Measurements from ENCODE around the gene PCK1.

The PCK1 gene

DNA sequence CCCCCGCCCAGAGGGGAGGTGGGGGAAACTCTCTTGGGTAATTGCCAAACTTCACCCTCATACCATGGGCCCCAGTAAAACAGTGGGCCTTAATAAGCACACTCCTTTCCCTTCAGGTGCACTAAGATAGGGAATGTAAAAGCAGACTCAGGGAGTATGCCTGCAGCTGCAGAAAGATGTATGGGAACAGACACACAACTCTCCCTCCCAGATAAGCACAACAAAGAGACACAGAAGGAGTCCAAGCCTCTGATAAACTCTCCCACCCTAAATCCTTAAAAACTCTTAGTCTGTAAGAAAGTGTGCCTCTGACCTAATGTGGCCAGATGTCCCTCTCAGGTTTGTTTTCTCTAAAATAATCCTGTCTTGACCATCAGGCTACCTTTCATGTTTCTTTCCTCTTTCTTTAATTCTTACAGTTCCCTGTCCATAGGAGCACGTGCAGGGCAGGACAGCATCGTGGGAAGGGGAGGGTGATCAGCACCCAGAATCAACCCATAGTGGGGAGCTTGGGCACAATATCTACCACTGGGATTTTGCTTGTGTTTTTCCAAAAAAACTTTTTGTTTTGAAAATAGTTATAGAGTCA lies 24.7 kb upstream of the PCK1 start:
- no peak overlapping the region for H3K27ac ChIP-seq (ENCODE audit: low read depth, low read length)
- H3F3A ChIP-seq (ENCODE audit: control insufficient read depth, insufficient read depth), result no peaks in the 10 kb centered on the region
- peaks cover 4% of the 10 kb centered on the region for H4K20me1 ChIP-seq (ENCODE audit: control insufficient read depth, insufficient read depth, low read depth, low read length)
- H3K79me2 ChIP-seq (ENCODE audit: control insufficient read depth, low read length), result no peaks in the 10 kb centered on the region
- H3K4me3 ChIP-seq (ENCODE audit: low read length), result no peak overlapping the region
- H3K4me1 ChIP-seq (ENCODE audit: control insufficient read depth, low read length), result no peaks in the 10 kb centered on the region
- no peaks in the 10 kb centered on the region for H3K36me3 ChIP-seq (ENCODE audit: control insufficient read depth, low read length)
- no peaks in the 10 kb centered on the region for H3K9me2 ChIP-seq (replicated peaks; ENCODE audit: control insufficient read depth, low read length)
- no peak for TF ChIP-seq EZH2phosphoT487 (IDR thresholded peaks at IDR 0.05; ENCODE audit: borderline replicate concordance, low read length)
- TF ChIP-seq, protein P1, sequence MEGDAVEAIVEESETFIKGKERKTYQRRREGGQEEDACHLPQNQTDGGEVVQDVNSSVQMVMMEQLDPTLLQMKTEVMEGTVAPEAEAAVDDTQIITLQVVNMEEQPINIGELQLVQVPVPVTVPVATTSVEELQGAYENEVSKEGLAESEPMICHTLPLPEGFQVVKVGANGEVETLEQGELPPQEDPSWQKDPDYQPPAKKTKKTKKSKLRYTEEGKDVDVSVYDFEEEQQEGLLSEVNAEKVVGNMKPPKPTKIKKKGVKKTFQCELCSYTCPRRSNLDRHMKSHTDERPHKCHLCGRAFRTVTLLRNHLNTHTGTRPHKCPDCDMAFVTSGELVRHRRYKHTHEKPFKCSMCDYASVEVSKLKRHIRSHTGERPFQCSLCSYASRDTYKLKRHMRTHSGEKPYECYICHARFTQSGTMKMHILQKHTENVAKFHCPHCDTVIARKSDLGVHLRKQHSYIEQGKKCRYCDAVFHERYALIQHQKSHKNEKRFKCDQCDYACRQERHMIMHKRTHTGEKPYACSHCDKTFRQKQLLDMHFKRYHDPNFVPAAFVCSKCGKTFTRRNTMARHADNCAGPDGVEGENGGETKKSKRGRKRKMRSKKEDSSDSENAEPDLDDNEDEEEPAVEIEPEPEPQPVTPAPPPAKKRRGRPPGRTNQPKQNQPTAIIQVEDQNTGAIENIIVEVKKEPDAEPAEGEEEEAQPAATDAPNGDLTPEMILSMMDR (IDR thresholded peaks at IDR 0.05; ENCODE audit: low read depth, low read length, poor library complexity, severe bottlenecking), result no peak
- no peak overlapping the region for H3K4me2 ChIP-seq (ENCODE audit: low read length)
- peaks cover 30% of the 10 kb centered on the region for H3K27me3 ChIP-seq (ENCODE audit: control insufficient read depth, low read length)
- H3K9me3 ChIP-seq (ENCODE audit: control insufficient read depth, insufficient read depth, low read length), result no peaks in the 10 kb centered on the region

DNA sequence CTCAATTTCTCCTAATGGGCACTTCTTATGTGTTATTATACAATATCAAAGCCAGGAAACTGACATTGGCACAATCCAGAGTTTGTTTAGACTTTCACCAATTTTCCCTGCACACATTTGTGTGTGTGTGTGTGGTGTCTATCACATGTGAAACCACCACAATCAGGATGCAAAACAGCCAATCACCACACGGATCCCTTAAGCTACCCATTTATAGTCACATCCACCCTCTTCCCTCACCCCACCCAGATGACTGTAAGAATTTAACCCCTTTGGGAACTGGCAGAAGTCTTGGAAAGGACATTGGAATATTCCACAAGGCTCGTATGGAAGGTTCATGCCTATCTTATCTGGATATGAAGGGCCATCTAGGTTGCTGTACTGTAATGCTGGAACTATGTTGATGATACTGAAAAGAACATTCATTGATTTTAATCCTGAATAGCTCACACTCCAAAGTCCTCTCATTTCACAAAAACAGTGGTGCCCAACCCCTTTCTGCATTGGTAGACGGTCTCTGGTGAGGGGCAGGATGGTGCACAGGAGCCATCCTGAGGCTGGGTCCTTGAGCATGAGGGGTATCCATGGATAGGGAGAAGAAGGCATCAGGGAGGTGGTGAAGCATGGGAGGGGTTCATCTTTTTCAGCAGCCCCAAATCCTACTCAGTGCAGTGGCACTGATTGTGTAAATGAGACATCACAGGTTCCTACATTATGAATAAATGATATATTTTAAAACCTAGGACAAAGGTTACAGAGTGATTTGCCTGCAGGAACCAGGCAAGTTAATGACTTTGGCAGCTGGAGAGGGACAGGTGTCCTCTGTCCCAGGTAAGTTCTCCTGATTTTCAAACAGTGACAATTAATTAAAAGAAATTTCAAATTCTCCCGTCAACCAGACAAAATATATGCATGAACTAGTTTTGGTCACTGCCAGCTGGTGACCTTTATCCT lies 23.9 kb upstream of the PCK1 start:
- H3K27ac ChIP-seq (ENCODE audit: low read depth, low read length), result no peak overlapping the region
- no peaks in the 10 kb centered on the region for H3K9me2 ChIP-seq (replicated peaks; ENCODE audit: control insufficient read depth, low read length)
- H4K20me1 ChIP-seq (ENCODE audit: control insufficient read depth, insufficient read depth, low read depth, low read length), result peaks cover 4% of the 10 kb centered on the region

DNA sequence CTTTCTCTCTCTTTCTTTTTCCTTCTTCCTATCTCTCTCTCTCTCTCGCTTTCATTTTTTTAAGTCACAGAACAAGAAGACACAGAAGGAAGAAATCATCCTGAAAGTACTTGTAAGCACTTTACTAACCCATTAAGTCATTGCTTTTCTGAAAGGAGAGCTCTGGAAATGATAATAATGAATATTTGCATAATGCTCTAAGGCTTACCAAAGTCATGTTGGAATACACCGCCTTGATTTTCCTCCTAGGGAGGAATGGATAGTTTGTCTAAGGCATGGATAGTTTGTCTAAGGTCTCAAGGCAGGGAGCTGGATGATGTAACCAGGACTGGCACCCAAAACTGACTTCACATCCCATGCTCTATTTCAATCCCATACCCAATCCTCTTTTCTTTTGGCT lies 23.1 kb upstream of the PCK1 start:
- no peak for TF ChIP-seq EZH2phosphoT487 (IDR thresholded peaks at IDR 0.05; ENCODE audit: borderline replicate concordance, low read length)
- TF ChIP-seq, protein P1 (IDR thresholded peaks at IDR 0.05; ENCODE audit: low read depth, low read length, poor library complexity, severe bottlenecking), result no peak
- H3K27me3 ChIP-seq (ENCODE audit: control insufficient read depth, low read length), result peaks cover 30% of the 10 kb centered on the region
- no peaks in the 10 kb centered on the region for H3K79me2 ChIP-seq (ENCODE audit: control insufficient read depth, low read length)
- H3K4me1 ChIP-seq (ENCODE audit: control insufficient read depth, low read length), result no peaks in the 10 kb centered on the region
- H3K4me2 ChIP-seq (ENCODE audit: low read length), result no peak overlapping the region
- peaks cover 4% of the 10 kb centered on the region; the same call in 1 of the 2 replicates for H4K20me1 ChIP-seq (ENCODE audit: control insufficient read depth, insufficient read depth, low read depth, low read length)
- H3K4me3 ChIP-seq (ENCODE audit: low read length), result no peak overlapping the region
- H3K9me3 ChIP-seq (ENCODE audit: control insufficient read depth, insufficient read depth, low read length), result no peaks in the 10 kb centered on the region
- no peak overlapping the region for H3K27ac ChIP-seq (ENCODE audit: low read depth, low read length)
- H3K36me3 ChIP-seq (ENCODE audit: control insufficient read depth, low read length), result no peaks in the 10 kb centered on the region
- H3K9me2 ChIP-seq (replicated peaks; ENCODE audit: control insufficient read depth, low read length), result no peaks in the 10 kb centered on the region
- no peaks in the 10 kb centered on the region for H3F3A ChIP-seq (ENCODE audit: control insufficient read depth, insufficient read depth)

More for the DNA sequence above, 23.9 kb upstream of the PCK1 start:
- Histone ChIP-seq H3K4me2 (ENCODE audit: low read length) (no peak overlapping the region), H3K79me2 (ENCODE audit: control insufficient read depth, low read length) (no peaks in the 10 kb centered on the region), H3K27me3 (ENCODE audit: control insufficient read depth, low read length) (peaks cover 30% of the 10 kb centered on the region), H3K36me3 (ENCODE audit: control insufficient read depth, low read length) (no peaks in the 10 kb centered on the region), H3F3A (ENCODE audit: control insufficient read depth, insufficient read depth) (no peaks in the 10 kb centered on the region), H3K9me3 (ENCODE audit: control insufficient read depth, insufficient read depth, low read length) (no peaks in the 10 kb centered on the region), H3K4me1 (ENCODE audit: control insufficient read depth, low read length) (no peaks in the 10 kb centered on the region), H3K4me3 (ENCODE audit: low read length) (no peak overlapping the region)
- TF ChIP-seq, protein P1 (IDR thresholded peaks at IDR 0.05; ENCODE audit: low read depth, low read length, poor library complexity, severe bottlenecking), result no peak
- TF ChIP-seq EZH2phosphoT487 (IDR thresholded peaks at IDR 0.05; ENCODE audit: borderline replicate concordance, low read length), result no peak

Measured in DOHH2 (cell line).